Astrocyte of the cerebellum (primary cell): ENCODE results near the gene RALGDS.

Source experiments
- DNase-seq: peaks from one replicate; pipeline ENCODE4 v3.0.0-alpha.2; 2011; ENCODE audit warnings: low read depth
- H3K4me3 ChIP-seq: 2 replicates; pipeline ENCODE4 v1.5.1; 2011; ENCODE audit warnings: mild to moderate bottlenecking, low read depth, low read length, moderate library complexity
- in situ Hi-C: cut with HindIII; loops from 2 replicates; pipeline ENCODE4 v1.10.0; 2017; ENCODE audit warnings: low sequenced_read_pairs
- TF ChIP-seq, protein P1 (sequence below): IDR thresholded peaks from 2 replicates; pipeline ENCODE4 v1.5.1; 2012; ENCODE audit warnings: low read length, low read depth, moderate library complexity, mild to moderate bottlenecking; ENCODE audit errors: missing control alignments

RALGDS gene

GRCh38 chr9:133166392-133166791, 45.4 kb upstream of the RALGDS start:
- DNase-seq = no peak
- TF ChIP-seq, protein P1, sequence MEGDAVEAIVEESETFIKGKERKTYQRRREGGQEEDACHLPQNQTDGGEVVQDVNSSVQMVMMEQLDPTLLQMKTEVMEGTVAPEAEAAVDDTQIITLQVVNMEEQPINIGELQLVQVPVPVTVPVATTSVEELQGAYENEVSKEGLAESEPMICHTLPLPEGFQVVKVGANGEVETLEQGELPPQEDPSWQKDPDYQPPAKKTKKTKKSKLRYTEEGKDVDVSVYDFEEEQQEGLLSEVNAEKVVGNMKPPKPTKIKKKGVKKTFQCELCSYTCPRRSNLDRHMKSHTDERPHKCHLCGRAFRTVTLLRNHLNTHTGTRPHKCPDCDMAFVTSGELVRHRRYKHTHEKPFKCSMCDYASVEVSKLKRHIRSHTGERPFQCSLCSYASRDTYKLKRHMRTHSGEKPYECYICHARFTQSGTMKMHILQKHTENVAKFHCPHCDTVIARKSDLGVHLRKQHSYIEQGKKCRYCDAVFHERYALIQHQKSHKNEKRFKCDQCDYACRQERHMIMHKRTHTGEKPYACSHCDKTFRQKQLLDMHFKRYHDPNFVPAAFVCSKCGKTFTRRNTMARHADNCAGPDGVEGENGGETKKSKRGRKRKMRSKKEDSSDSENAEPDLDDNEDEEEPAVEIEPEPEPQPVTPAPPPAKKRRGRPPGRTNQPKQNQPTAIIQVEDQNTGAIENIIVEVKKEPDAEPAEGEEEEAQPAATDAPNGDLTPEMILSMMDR = no peak
- H3K4me3 ChIP-seq = no peak overlapping the region
- in situ Hi-C loops = no loop called here

GRCh38 chr9:133165452-133165730, 44.4 kb upstream of the RALGDS start:
- in situ Hi-C loops = no loop called here
- DNase-seq = no peak
- H3K4me3 ChIP-seq = no peak overlapping the region
- TF ChIP-seq, protein P1 = no peak

- H3K4me3 ChIP-seq = peak overlapping the region; percentile 44
- no peak for DNase-seq
- in situ Hi-C loops = no loop called here
- TF ChIP-seq, protein P1 = no peak
Observed at GRCh38 chr9:133164191-133164590, 43.2 kb upstream of the RALGDS start.

GRCh38 chr9:133163504-133164172, 42.6 kb upstream of the RALGDS start, which contains the start of gene GBGT1:
TSS of gene GBGT1 (minus strand) at chr9:133163914. CDS start at chr9:133162412, 1,502 bp downstream.
- TF ChIP-seq, protein P1 = no peak
- peak within 1 kb of the TSS; percentile 44 for H3K4me3 ChIP-seq
- in situ Hi-C loops = no loop called here
- no peak for DNase-seq

DNA sequence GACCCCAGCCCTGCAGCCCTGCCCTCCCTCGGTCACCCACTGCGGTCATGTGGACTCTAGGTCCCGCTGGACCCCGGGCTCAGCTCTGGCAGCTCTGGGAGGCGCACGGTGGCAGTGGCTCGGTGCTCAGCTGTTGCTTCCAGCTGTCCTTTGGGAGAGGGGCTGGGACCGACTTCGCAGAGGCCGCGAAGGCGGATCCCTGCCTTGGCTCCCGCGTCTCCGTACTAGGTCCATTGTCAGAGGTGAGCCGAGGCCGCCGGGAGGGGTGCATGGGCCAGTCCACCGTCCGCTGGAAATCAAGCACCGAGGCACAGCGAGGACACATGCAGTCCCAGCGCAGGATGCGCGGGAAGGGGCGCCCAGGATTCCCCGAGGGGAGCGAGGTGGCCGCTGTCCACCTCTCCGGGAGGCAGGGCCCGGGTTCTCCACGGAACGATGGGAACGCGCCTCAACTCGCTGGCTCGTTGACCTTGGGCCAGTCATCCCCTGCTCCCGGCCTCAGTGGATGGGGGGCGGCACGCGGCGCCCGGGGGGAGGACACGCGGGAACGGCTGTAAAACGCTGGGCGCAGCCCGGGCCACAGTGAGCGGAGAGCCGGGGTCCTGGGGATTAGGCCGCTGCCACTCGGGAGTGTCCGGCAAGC, 41.9 kb upstream of the RALGDS start:
- DNase-seq = no peak
- TF ChIP-seq, protein P1 = no peak
- H3K4me3 ChIP-seq = peak overlapping the region; percentile 44
- in situ Hi-C loops = no loop called here

DNA sequence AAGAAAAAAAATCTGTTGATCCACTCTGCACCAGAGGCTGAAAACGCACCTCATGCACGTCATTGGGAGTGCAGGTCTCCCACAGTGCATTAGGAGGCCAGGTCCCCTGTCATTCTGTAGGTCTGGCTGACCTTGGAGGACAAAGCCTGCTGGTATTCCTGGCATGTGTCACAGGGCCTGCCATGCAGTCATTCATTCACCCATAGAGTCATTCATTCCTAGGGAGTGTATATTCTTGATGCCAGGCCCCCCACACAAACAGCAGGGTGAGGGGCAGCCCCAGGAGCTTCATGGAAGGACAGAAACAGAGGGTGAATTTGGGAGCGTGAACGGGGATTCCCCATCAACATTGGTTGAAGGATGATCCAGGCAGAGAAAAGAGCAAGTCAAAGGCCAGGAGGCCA, 40.5 kb upstream of the RALGDS start:
- TF ChIP-seq, protein P1 = no peak
- no peak overlapping the region for H3K4me3 ChIP-seq
- DNase-seq = no peak
- in situ Hi-C loops = no loop called here
